ENCODE results near the gene PSKH1.
A peak's percentile ranks its signal among the peaks of the same experiment; 100 is the strongest.

The PSKH1 gene

DNA sequence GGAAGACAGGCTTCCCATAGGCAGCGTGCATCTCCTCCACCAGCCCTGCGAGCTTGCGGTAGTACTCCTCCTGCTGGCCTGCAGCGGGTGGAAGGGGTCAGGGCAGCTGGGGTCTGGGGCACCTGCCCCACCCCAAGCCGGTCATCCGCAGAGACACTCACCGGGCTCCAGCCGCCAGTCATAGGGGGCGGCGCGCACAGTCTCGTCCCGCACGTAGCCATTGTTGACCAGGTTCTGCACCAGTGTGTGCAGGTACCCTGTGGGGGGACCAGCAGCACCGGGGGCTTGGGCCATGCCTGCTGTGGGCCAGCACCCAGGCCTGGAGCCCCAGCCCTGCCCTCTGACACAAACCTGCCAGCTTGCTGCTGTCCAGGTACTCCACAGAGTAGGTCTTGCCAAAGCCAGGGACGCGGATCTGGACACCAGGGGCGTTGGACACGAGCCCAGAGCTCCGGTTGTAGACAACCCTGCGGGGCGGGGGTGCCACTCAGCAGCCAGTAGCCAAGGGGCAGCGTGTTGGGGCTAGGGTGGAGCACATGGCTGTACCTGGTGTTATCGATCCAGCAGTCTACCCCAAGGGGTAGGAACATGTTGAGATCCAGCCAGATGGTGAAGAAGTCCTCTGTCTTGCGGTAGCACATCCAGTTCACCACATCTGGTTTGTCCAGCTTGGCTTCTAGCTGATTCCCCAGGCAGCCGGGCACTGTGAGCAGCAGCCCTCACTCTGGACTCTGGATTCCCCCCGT is 49.6 kb downstream of the PSKH1 start:
- DNase-seq, result no peak

- DNase-seq, result no peak
Observed at GRCh38 chr16:67943256-67943618, 50.2 kb downstream of the PSKH1 start.

DNA sequence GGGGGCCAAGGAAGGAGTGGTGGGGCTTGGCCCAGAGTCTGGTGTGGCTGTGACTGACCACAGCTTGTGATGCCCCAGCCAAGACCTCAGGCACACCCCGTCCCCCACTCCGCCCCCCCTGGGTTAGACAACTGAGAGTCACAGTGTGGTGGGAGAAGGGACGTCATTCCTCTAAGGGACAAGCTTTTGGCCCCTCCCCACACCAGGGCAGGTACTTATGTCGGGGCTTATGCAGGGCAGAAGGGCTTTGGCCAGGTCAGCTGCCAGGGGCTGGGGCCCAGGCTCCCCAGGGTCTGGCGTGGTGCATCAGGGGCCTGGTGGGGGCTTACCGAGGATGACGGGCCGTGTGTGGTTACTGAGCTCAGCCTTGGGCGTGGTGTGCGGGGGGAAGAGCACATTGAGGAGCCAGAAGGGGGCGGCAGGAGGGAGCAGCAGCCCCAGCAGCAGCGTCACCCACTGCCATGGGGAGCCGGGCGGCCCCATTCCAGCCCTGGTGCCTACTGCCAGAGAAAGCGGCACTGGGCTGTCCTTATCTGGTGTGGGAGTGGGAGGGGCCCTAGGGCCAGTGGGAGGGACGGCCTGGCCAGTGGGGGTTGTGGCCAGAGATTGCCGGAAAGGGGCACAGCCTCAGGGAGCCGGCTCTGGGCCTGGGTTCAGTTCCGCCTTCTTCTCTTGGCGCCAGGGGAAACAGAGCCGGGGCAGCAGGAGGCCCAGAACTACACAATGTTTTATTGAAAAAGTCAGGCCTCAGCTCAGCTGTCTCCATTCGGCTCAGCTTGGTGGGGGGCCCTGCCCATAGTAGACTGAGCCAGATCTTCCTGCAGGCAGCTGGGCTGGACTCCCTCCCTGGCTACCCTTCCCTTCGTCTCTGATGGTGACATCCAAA is 50.8 kb downstream of the PSKH1 start, which contains the start of gene LCAT:
Gene LCAT (minus strand): TSS at position 502 of the 886 bp plus-strand sequence. CDS start 19 bp downstream, at position 483.
- no peak for DNase-seq

DNA sequence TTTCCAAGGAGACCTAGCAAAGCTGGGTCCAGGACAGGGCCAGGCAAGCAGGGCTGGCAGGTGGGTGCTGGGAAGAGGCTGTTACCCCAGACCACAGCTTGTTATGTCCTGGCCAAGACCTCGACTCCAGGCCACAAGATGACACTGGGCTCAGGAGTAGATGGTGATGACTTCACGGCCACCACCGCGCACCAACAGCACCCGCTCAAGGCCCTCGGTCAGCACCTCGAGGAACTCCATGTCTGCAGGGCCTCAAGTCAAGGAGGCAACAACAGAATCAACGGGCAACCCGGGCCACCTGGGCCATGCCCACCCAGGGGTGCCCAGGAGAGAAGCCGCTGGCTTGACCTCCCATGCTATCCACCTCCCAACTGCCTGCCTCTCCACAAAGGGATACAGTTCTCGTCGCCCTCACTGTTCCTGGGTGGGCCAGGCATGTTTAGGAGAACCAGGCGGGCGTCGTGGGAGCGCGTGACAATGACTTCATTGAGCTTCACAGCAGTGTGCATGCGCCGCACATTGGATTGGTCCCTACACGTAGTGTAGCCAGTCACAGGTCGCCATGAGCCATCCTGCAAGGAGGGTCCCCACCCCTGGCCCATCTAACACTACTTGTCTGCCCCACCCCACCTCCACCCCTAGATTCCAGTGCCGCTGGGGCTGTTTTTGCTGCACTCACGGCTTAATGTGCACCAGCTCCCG is 51.8 kb downstream of the PSKH1 start:
- no peak for DNase-seq

- DNase-seq, result no peak
Observed at GRCh38 chr16:67945392-67945933, 52.4 kb downstream of the PSKH1 start.

DNA sequence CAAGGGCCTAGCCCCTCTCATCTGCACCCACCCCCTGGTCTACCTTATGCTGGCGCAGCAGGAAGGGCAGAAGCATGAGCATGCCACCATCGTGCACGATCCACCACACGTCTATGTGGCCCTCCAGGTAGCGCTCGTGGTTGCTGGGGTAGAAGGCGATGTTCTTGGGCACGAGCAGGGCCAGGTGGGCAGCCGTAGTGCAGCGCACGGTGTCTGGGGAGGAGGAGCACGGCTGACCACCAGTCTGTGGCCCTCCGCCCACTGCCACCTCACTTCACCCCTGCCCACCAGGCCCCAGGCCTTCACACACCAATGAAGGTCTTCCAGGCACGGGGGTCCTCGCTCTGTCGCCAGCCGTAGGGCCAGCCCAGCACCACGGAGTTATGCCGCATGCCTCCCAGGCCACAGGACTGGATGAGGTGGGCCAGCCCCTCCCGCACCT is 53.1 kb downstream of the PSKH1 start:
- DNase-seq, result no peak

GRCh38 chr16:67946966-67947558 is 54.0 kb downstream of the PSKH1 start:
- DNase-seq, result no peak

DNA sequence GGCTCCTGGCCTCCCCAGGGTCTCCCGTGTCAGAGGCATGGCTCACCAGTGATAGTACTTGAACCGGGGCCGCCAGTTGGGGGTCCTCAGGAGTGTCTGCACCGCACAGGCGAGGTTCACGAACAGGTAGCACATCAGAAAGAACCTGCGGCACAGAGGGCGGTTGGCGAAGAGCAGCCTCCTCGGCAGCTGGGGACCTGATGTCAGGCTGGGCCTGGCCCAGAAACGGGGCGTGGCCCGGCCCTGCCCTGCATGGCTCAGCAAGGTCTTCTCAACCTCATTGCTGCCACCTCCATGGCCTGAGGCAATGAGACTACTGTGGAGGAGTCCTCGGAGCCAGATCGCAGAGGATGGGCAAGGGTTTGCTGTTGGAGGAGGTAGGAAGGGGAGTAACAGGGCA is 55.0 kb downstream of the PSKH1 start:
- DNase-seq, result no peak

DNA sequence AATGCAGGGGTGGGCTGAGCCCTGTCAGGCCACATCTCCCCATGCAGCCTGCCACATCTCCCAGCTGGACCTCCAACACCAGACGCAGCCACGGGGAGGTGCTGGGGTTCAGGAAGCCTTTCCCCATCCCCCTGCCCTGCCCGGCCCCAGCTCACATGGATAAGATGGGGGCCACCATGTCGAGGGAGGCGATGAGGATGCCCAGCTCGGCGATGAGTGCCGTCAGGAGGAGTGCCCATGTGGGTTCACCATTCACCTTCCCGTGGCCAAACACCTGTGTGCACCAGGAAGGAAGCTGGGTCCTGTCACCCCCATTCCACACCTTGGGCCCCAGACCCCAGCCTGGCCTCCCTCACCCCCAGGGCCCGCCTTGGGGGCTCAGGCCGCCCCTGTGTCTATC is 56.6 kb downstream of the PSKH1 start:
- no peak for DNase-seq

DNA sequence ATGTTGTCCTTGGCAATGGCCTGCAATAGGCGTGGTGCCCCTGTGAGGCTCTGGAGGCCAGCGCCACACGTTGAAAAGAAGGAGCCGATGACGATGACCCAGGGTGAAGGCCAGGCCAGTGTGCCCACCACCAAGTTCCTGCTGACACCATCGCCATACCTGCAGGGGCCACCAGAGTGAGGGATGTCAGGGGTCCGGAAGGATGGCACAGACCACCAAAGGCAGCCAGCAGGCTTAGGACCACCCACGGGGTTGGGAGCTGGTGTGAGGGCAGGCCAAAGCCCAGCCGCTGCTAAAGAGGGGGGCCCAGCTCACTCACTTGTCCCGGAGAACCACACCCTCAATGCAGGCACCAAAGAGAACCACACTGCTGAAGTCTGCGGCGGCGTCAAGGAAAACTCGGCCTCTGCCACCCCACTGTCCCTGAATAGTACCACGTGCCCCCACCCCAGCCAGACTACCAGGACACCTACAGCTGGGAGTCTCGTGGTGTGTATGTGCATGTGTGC is 57.3 kb downstream of the PSKH1 start:
- no peak for DNase-seq

GRCh38 chr16:67951485-67951884 is 58.4 kb downstream of the PSKH1 start:
- DNase-seq, result no peak

- no peak for DNase-seq
Observed at GRCh38 chr16:67953641-67954375, 60.8 kb downstream of the PSKH1 start.

GRCh38 chr16:67954421-67955196 is 61.6 kb downstream of the PSKH1 start:
- no peak for DNase-seq

DNA sequence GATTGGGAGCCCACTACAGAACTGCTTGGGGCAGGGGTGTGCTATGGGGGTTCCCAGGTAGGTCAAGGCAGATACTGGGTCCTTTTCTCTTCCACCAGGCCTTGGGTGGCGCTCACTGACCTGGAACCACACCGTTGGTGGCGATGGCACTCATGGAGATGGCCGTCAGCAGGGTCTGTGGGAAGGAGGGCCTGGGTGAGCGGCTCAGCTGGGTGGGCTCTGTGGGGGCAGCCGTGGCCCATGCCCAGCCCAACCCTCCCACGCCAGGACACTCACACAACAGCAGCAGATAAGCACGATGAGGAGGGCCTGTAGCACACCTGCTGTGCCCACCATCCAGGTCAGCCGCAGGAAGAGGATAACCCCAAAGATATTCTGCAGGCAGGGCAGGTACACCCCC is 64.6 kb downstream of the PSKH1 start:
- DNase-seq, result no peak

DNA sequence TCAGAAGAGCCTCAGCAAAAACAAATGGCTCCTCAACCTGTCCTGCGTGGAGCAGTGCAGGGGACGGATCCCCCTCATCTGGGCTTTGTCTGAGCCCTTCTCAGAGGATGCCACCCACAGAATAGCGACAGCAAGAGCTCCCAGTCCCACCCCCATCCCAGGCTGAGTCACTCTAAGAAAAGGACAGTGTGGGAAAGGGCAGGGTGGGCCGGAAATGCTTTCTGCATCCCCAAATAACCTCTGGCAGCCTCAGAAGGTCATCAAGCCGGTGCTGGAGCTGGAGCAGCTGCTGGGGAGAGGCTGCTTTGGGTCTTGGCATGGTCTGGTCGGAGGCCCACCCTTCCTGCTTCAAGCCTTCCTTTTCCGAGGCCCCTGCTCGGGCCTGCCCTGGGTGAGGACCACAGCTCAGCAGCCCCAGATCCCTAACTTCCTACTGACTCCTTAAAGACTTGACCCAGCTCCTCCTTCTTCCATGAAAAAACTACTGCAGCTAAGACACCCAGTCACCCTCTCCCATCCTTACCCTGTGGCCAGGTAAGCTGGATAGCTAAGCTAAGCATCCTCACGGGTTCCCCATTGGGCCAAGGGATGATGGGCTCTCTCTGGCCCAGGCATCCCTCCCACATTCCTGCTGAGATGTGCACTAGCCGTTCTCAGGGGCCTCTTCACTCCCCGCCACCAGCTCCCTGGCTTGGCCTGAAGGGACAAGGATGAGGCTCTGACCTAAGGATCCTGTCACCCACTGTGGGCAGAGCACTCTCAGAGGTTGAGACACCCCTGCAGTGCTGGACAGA is 66.7 kb downstream of the PSKH1 start:
- DNase-seq, result no peak

- peak; percentile 80 for DNase-seq
Observed at GRCh38 chr16:67961551-67961957, 68.5 kb downstream of the PSKH1 start.

- DNase-seq, result no peak
Observed at GRCh38 chr16:67962135-67962534, 69.1 kb downstream of the PSKH1 start.

- no peak for DNase-seq
Observed at GRCh38 chr16:67963292-67963661, 70.2 kb downstream of the PSKH1 start.

- DNase-seq, result no peak
Observed at GRCh38 chr16:67963662-67964321, 70.7 kb downstream of the PSKH1 start.

All from NCI-H2029 treated with DMSO at 0.1 percent for 48 hours (cell line).